22Rv1 (cell line): ENCODE measurements around the gene FAM53C.

Experiments used
- H3K27ac ChIP-seq: fragments of 450-650 bp; 2 replicates; pipeline ENCODE4 v1.5.1; 2017
- ZFX ChIP-seq: fragments of 450-650 bp; IDR thresholded peaks from 2 replicates; pipeline ENCODE4 v1.6.1; 2017; ENCODE audit warnings: antibody characterized with exemption, borderline replicate concordance
- TF ChIP-seq, protein P1 (sequence below): fragments of 450-650 bp; IDR thresholded peaks from 2 replicates; pipeline ENCODE4 v1.5.1; 2017; ENCODE audit warnings: mild to moderate bottlenecking

Gene FAM53C

DNA sequence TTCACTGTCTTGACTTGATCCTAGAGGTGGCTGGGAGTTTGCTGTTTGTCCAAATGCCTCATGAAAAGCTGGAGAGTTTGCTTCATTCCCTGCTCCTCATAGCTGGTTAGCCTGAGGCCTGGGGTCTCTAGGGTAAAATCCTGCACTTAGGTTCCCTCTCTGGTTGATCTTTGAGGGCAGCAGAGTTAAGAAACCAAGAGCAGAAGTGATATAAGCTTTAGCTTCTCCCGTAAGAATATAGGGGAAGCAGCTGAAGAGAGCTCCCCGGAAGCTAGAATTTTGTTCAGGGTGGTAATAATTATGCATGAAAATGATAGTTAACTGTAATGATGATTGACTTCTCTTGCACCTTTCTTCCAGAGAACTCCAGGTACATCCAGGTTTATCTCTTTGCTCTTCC, 1.4 kb downstream of the FAM53C start:
- TF ChIP-seq, protein P1, sequence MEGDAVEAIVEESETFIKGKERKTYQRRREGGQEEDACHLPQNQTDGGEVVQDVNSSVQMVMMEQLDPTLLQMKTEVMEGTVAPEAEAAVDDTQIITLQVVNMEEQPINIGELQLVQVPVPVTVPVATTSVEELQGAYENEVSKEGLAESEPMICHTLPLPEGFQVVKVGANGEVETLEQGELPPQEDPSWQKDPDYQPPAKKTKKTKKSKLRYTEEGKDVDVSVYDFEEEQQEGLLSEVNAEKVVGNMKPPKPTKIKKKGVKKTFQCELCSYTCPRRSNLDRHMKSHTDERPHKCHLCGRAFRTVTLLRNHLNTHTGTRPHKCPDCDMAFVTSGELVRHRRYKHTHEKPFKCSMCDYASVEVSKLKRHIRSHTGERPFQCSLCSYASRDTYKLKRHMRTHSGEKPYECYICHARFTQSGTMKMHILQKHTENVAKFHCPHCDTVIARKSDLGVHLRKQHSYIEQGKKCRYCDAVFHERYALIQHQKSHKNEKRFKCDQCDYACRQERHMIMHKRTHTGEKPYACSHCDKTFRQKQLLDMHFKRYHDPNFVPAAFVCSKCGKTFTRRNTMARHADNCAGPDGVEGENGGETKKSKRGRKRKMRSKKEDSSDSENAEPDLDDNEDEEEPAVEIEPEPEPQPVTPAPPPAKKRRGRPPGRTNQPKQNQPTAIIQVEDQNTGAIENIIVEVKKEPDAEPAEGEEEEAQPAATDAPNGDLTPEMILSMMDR: no peak
- TF ChIP-seq ZFX: no peak
- peak overlapping the region; percentile 81; the same call in 1 of the 2 replicates for H3K27ac ChIP-seq

DNA sequence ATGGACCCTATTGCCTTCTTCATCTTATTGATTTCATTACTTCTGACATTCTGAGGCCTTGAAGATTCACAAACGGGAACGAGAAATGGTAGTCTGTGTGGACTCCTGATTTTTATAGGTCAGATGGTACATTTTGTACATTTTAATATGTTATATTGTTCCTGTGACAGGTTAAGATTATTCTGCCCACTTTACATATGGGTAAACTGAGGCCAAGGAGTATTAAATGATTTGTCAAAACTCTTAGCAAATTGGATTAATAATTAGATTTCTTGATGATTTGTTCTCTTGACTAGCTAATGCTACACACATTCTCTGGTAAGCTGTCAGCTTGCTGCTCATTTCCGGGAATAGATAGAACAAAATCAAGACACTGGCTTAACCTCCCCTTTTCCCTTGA, 1.9 kb downstream of the FAM53C start:
- H3K27ac ChIP-seq: peak overlapping the region; percentile 81; the same call in 1 of the 2 replicates
- TF ChIP-seq, protein P1: no peak
- no peak for TF ChIP-seq ZFX

DNA sequence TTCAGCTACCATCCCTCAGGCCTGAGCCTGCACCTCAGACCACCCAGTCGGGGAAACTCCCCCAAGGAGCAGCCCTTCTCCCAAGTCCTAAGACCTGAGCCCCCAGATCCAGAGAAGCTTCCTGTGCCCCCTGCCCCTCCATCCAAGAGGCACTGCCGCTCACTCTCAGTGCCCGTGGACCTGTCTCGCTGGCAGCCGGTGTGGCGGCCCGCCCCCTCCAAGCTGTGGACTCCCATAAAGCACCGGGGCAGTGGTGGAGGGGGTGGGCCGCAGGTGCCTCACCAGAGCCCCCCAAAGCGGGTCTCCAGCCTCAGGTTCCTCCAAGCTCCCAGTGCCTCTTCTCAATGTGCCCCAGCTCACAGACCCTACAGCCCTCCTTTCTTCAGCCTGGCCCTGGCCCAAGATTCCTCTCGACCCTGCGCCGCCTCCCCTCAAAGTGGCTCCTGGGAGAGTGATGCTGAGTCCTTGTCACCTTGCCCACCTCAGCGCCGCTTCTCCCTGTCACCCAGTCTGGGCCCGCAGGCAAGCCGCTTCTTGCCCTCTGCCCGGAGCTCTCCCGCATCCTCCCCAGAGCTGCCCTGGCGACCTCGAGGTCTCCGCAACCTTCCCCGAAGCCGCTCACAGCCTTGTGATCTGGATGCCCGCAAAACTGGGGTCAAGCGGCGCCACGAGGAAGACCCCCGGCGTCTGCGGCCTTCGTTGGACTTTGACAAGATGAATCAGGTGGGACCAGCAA, 7.0 kb downstream of the FAM53C start:
- TF ChIP-seq ZFX: no peak
- TF ChIP-seq, protein P1: no peak
- H3K27ac ChIP-seq: no peak overlapping the region

DNA sequence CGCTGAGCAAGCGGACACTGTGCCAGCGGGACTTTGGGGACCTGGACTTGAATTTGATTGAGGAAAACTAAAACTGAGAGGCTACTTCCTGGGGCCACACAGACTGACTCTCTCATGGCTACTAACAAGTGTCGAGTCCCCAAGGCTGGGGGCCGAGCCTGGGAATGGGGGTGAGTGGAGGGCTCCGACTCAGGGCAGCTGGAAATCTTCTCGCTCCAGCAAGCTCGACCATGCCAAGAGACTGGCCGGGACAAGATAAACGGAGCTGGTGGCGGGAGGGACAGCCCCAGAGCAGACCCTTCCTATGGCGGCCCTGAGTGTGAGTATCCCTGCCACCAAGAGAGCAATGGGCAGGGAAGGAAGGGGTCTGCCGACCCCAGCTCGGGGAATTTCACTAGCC, 8.8 kb downstream of the FAM53C start:
- no peak overlapping the region for H3K27ac ChIP-seq
- TF ChIP-seq, protein P1: no peak
- TF ChIP-seq ZFX: no peak

DNA sequence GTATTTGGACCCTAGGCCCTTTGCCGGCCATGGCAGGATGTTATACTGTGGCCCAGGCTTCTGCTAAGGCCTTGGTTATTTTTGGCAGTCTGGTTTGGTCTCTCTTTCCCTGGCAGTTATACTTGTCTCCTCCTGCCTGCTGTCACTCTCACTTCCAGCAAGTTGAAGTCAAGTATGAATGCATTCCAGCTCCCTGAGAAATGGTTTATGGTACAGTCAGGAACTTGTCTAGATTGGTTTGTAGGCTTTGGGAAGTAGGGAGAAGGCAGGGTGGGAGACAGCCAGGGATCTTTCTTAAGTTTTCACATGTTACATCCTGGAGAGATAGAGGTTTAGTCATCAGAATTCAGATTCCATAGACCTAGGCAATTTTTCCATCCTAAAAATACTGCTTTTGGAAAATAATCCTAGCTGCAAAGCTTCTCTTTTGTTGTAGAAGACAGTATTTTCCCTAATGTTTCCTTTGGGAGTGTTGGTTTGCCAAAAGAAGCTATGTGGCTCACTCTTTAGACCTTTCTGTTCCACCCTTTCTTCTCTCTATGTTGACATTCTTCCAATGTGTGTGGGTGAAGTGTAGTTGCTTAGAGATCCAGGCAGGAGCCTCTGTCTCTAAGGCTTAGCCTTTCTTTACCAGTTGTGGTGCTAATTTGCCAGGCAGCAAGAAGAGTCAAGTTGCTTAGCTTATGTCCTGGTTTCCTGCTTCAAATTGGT, 11.9 kb downstream of the FAM53C start:
- TF ChIP-seq, protein P1: no peak
- no peak for TF ChIP-seq ZFX
- no peak overlapping the region for H3K27ac ChIP-seq

DNA sequence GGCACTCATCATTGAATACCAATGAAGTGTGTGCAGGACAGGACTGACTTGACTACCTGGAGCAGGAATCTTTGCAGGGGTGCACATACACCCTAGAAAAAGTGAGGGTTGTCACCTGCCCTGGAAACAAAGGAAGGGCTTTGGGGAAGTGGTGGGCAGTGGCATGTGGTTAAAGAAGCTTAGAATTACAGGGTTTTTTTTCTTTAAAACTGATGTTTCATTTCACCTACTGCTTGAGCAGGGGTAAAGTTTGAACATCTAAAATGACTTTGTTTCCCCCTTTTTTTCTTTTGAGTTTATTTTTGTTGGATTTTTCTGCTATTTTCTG, 12.5 kb downstream of the FAM53C start:
- TF ChIP-seq, protein P1: no peak
- no peak for TF ChIP-seq ZFX
- H3K27ac ChIP-seq: no peak overlapping the region; the same call in 1 of the 2 replicates

DNA sequence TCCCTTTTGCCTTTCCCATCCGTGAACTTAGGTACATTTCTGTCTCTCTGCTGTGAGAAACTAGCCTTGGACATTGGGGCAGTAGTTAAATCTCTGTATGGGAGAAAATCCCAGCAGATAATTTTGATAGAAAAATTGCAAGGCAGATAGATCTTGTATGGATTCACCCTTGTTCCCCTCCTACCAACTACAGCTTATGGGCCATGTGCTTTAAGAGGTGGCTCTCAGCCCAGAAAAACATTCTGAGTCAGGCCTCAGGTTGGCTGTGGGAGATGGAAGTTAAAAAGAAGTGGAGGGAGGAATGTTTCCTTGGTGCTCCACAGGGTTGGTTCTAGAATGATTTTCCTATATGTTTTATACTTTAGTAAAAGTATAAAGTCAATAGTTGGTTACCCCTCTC, 13.0 kb downstream of the FAM53C start:
- TF ChIP-seq ZFX: no peak
- TF ChIP-seq, protein P1: no peak
- H3K27ac ChIP-seq: peak overlapping the region; percentile 81; the same call in 1 of the 2 replicates
